Sigmoid colon (tissue), 4 donors: Measurements from ENCODE around the gene NTNG2.

ENCODE experiments used
- CTCF ChIP-seq, 4 experiments: fragments of 450-650 bp in 3 of 4; fragments of 200-600 bp in 1 of 4; IDR thresholded peaks; one replicate each; pipeline ENCODE4 v1.5.1; 2016 to 2019; ENCODE audit warnings: antibody characterized with exemption in 4 of 4, mild to moderate bottlenecking in 3 of 4, moderate library complexity in 2 of 4
- EP300 ChIP-seq, 4 donors: sonication (generic); formaldehyde crosslinking; IDR thresholded peaks; one replicate each; pipeline ENCODE4 v1.6.1; 2017; ENCODE audit warnings: antibody characterized with exemption in 4 of 4
- POLR2A ChIP-seq, 2 donors: fragments of 450-650 bp; IDR thresholded peaks; one replicate each; pipeline ENCODE4 v1.6.1; 2016; ENCODE audit warnings: antibody characterized with exemption in 2 of 2, mild to moderate bottlenecking in 2 of 2, moderate library complexity in 2 of 2
- POLR2AphosphoS5 ChIP-seq, 4 donors: sonication (generic); formaldehyde crosslinking; IDR thresholded peaks; one replicate each; pipeline ENCODE4 v1.6.1; 2017; ENCODE audit warnings: antibody characterized with exemption in 4 of 4

DNA sequence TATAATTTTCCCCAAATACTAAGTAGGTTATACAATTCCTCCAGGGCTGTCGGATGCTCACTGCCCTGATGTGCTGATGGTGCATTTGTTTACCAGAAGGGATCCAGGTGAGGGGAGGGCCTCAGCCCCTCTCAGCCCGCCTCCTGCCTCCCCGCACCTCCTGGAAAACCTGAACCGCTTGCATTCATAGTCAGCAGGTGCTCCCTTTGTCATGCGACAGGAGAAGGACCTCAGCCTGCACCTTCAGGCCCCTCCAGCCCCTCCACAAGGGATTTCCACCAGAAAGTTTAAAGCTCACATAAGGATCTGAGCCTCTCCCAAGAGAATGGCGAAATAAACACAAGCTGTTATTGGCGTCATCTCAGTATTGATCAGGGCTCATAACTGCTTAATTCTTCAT lies 36.5 kb upstream of the NTNG2 start:
- TF ChIP-seq POLR2A (IDR thresholded peaks at IDR 0.05) = no peak
- no peak for TF ChIP-seq CTCF (IDR thresholded peaks at IDR 0.05)
- TF ChIP-seq POLR2AphosphoS5 (IDR thresholded peaks at IDR 0.05) = no peak
- no peak for TF ChIP-seq EP300 (IDR thresholded peaks at IDR 0.05)
